CD8-positive, alpha-beta memory T cell (primary cell): ENCODE results near the gene PRAMEF17. TPM values are rescaled to one million over a fixed set of nuclear protein-coding genes. Genes with fewer than 3 reads are reported as not detected.
"Not testable (repeated sequence)": the region's sequence is repeated elsewhere in the genome, so short reads cannot be mapped to it uniquely, and the experiment has no call there.

Experiments used
- CTCF ChIA-PET: fragments of 350-600 bp; sonication (Branson Sonifier 250); formaldehyde crosslinking; loops from one replicate; lab custom pipeline; 2021; ENCODE audit warnings: antibody characterized with exemption; lab: Charles Lee
- POLR2A ChIA-PET: fragments of 350-600 bp; sonication (Branson Sonifier 250); formaldehyde crosslinking; loops from one replicate; lab custom pipeline; 2021; ENCODE audit warnings: antibody characterized with exemption; lab: Charles Lee
- DNase-seq, 5 donors: peaks; one replicate each; pipeline versions ENCODE4 v3.0.0 to v3.0.0-alpha.2; 2020 to 2022; ENCODE audit warnings: mixed read lengths in 1 of 5
- H3K27ac ChIP-seq: one replicate; pipeline ENCODE4 v1.7.0; 2013; ENCODE audit warnings: low read depth, mild to moderate bottlenecking, low read length, moderate library complexity
- H3K27me3 ChIP-seq: 2 replicates; pipeline ENCODE4 v1.7.0; 2013; ENCODE audit warnings: low read length, mild to moderate bottlenecking; ENCODE audit not compliant: insufficient read depth, poor library complexity, severe bottlenecking
- H3K36me3 ChIP-seq: 2 replicates; pipeline ENCODE4 v1.7.0; 2013; ENCODE audit warnings: mild to moderate bottlenecking, low read length, moderate library complexity; ENCODE audit not compliant: insufficient read depth
- H3K4me1 ChIP-seq: 2 replicates; pipeline ENCODE4 v1.7.0; 2013; ENCODE audit warnings: mild to moderate bottlenecking, low read length, moderate library complexity; ENCODE audit not compliant: insufficient read depth
- H3K4me3 ChIP-seq: 2 replicates; pipeline ENCODE4 v1.7.0; 2013; ENCODE audit warnings: mild to moderate bottlenecking, low read length
- H3K9me3 ChIP-seq: 2 replicates; pipeline ENCODE4 v1.7.0; 2013; ENCODE audit warnings: mild to moderate bottlenecking, low read length
- H3K27ac Mint-ChIP-seq, 8 donors: one replicate each; pipeline ENCODE4 v1.8.0; 2020 to 2021; ENCODE audit warnings: mixed read lengths in 8 of 8, mild to moderate bottlenecking in 6 of 8, inconsistent platforms in 3 of 8, moderate library complexity in 3 of 8
- H3K27me3 Mint-ChIP-seq, 2 donors: one replicate each; pipeline ENCODE4 v1.8.0; 2020 to 2021; ENCODE audit warnings: mixed read lengths in 2 of 2, mild to moderate bottlenecking in 1 of 2, moderate library complexity in 1 of 2
- H3K36me3 Mint-ChIP-seq, 3 donors: one replicate each; pipeline ENCODE4 v1.8.0; 2020 to 2021; ENCODE audit warnings: mixed read lengths in 3 of 3, inconsistent platforms in 1 of 3, mild to moderate bottlenecking in 1 of 3
- H3K4me1 Mint-ChIP-seq, 3 donors: one replicate each; pipeline ENCODE4 v1.8.0; 2020 to 2021; ENCODE audit warnings: mixed read lengths in 3 of 3, inconsistent platforms in 1 of 3, mild to moderate bottlenecking in 1 of 3
- H3K4me3 Mint-ChIP-seq, 7 donors: one replicate each; pipeline ENCODE4 v1.8.0; 2020 to 2021; ENCODE audit warnings: mixed read lengths in 7 of 7, mild to moderate bottlenecking in 6 of 7, moderate library complexity in 4 of 7, inconsistent platforms in 2 of 7
- H3K9me3 Mint-ChIP-seq, 5 donors: one replicate each; pipeline ENCODE4 v1.8.0; 2020 to 2022; ENCODE audit warnings: mixed read lengths in 5 of 5, mild to moderate bottlenecking in 3 of 5, moderate library complexity in 2 of 5, inconsistent platforms in 1 of 5
- polyA plus RNA-seq: library from polyadenylated mRNA; unstranded; fragments of 300-500 nt; fragmentation: Illumina TruSeq; gene quantifications from one replicate; pipeline ENCODE4 v1.2.3, GENCODE V29; 2021
- total RNA-seq, 2 experiments: library from RNA; stranded (reverse); gene quantifications; one replicate each; pipeline ENCODE4 v1.2.3, GENCODE V29; 2021

Gene PRAMEF17
- total and polyA plus RNA-seq, 3 experiments from 2014 or later, result not detected

- H3K4me1 ChIP-seq, H3K27ac Mint-ChIP-seq, CTCF ChIA-PET, H3K27ac ChIP-seq, H3K4me1 Mint-ChIP-seq, POLR2A ChIA-PET, H3K9me3 ChIP-seq, H3K27me3 Mint-ChIP-seq, H3K9me3 Mint-ChIP-seq, H3K4me3 Mint-ChIP-seq, H3K4me3 ChIP-seq, H3K27me3 ChIP-seq, H3K36me3 Mint-ChIP-seq, H3K36me3 ChIP-seq, DNase-seq: not testable (repeated sequence)
Observed at GRCh38 chr1:13366536-13366935, 22.9 kb upstream of the PRAMEF17 start.

GRCh38 chr1:13368544-13368943, 20.9 kb upstream of the PRAMEF17 start:
- H3K27ac ChIP-seq, CTCF ChIA-PET, H3K27me3 Mint-ChIP-seq, H3K4me3 Mint-ChIP-seq, H3K4me1 ChIP-seq, H3K9me3 Mint-ChIP-seq, H3K9me3 ChIP-seq, H3K36me3 Mint-ChIP-seq, H3K4me3 ChIP-seq, H3K4me1 Mint-ChIP-seq, H3K27ac Mint-ChIP-seq, H3K27me3 ChIP-seq, DNase-seq, H3K36me3 ChIP-seq, POLR2A ChIA-PET: not testable (repeated sequence)

GRCh38 chr1:13378983-13379382, 10.4 kb upstream of the PRAMEF17 start:
- H3K27ac ChIP-seq, DNase-seq, H3K27me3 Mint-ChIP-seq, H3K4me3 Mint-ChIP-seq, H3K36me3 ChIP-seq, H3K36me3 Mint-ChIP-seq, H3K4me1 Mint-ChIP-seq, H3K27ac Mint-ChIP-seq, H3K4me1 ChIP-seq, CTCF ChIA-PET, H3K9me3 ChIP-seq, H3K27me3 ChIP-seq, H3K4me3 ChIP-seq, H3K9me3 Mint-ChIP-seq, POLR2A ChIA-PET: not testable (repeated sequence)

- H3K4me3 Mint-ChIP-seq, H3K9me3 ChIP-seq, H3K27me3 Mint-ChIP-seq, H3K4me3 ChIP-seq, H3K9me3 Mint-ChIP-seq, H3K36me3 Mint-ChIP-seq, POLR2A ChIA-PET, H3K27ac Mint-ChIP-seq, H3K4me1 Mint-ChIP-seq, H3K4me1 ChIP-seq, DNase-seq, H3K27ac ChIP-seq, H3K27me3 ChIP-seq, H3K36me3 ChIP-seq, CTCF ChIA-PET: not testable (repeated sequence)
Observed at GRCh38 chr1:13380380-13380779, 9.1 kb upstream of the PRAMEF17 start.

- H3K36me3 Mint-ChIP-seq, H3K4me1 ChIP-seq, H3K27ac ChIP-seq, POLR2A ChIA-PET, H3K4me1 Mint-ChIP-seq, H3K4me3 Mint-ChIP-seq, DNase-seq, H3K9me3 ChIP-seq, H3K27me3 ChIP-seq, H3K4me3 ChIP-seq, H3K9me3 Mint-ChIP-seq, H3K36me3 ChIP-seq, H3K27me3 Mint-ChIP-seq, CTCF ChIA-PET, H3K27ac Mint-ChIP-seq: not testable (repeated sequence)
Observed at GRCh38 chr1:13393004-13393403, 3.6 kb downstream of the PRAMEF17 start.

- H3K36me3 Mint-ChIP-seq, DNase-seq, H3K27ac ChIP-seq, H3K4me3 ChIP-seq, H3K4me3 Mint-ChIP-seq, H3K27ac Mint-ChIP-seq, H3K36me3 ChIP-seq, H3K4me1 ChIP-seq, H3K27me3 ChIP-seq, H3K9me3 ChIP-seq, H3K9me3 Mint-ChIP-seq, CTCF ChIA-PET, H3K4me1 Mint-ChIP-seq, POLR2A ChIA-PET, H3K27me3 Mint-ChIP-seq: not testable (repeated sequence)
Observed at GRCh38 chr1:13394761-13395160, 5.3 kb downstream of the PRAMEF17 start.

GRCh38 chr1:13395311-13395710, 5.9 kb downstream of the PRAMEF17 start:
- H3K9me3 Mint-ChIP-seq, H3K4me3 Mint-ChIP-seq, H3K4me1 ChIP-seq, H3K27ac ChIP-seq, H3K36me3 Mint-ChIP-seq, H3K4me3 ChIP-seq, H3K27me3 Mint-ChIP-seq, DNase-seq, H3K36me3 ChIP-seq, H3K27me3 ChIP-seq, H3K9me3 ChIP-seq, POLR2A ChIA-PET, CTCF ChIA-PET, H3K4me1 Mint-ChIP-seq, H3K27ac Mint-ChIP-seq: not testable (repeated sequence)

- Histone ChIP-seq H3K4me1 (no peaks in the 10 kb centered on the region), H3K27ac (no peak overlapping the region), H3K27me3 (no peaks in the 10 kb centered on the region), H3K9me3 (no peaks in the 10 kb centered on the region), H3K4me3 (no peak overlapping the region), H3K36me3 (no peaks in the 10 kb centered on the region)
- ChIA-PET POLR2A (no interaction called here), CTCF (no interaction called here)
- no peak for DNase-seq
- no peak overlapping the region for H3K27ac Mint-ChIP-seq
- H3K4me3 Mint-ChIP-seq, result no peak overlapping the region
- no peaks in the 10 kb centered on the region for H3K36me3 Mint-ChIP-seq
- H3K4me1 Mint-ChIP-seq, result no peaks in the 10 kb centered on the region
- peaks cover 0 to 4% (median 0%) of the 10 kb centered on the region in 5 donors for H3K9me3 Mint-ChIP-seq
- peaks cover 0 to 1% of the 10 kb centered on the region in 2 donors for H3K27me3 Mint-ChIP-seq
Observed at GRCh38 chr1:13407811-13408210, 18.4 kb downstream of the PRAMEF17 start.

- H3K27me3 ChIP-seq, H3K4me1 Mint-ChIP-seq, H3K9me3 ChIP-seq, DNase-seq, POLR2A ChIA-PET, H3K36me3 ChIP-seq, H3K36me3 Mint-ChIP-seq, H3K27ac Mint-ChIP-seq, H3K4me1 ChIP-seq, H3K27ac ChIP-seq, H3K4me3 Mint-ChIP-seq, H3K9me3 Mint-ChIP-seq, CTCF ChIA-PET, H3K27me3 Mint-ChIP-seq, H3K4me3 ChIP-seq: not testable (repeated sequence)
Observed at GRCh38 chr1:13410150-13410549, 20.7 kb downstream of the PRAMEF17 start, which contains the start of gene PRAMEF20. Gene PRAMEF20, plus strand, starts transcription at chr1:13410450. Its CDS starts 5,905 bp downstream, at chr1:13416355.
